Omental fat pad (tissue), 4 donors: ENCODE data around the gene GFRA1. TPM values are rescaled to one million over a fixed set of nuclear protein-coding genes. Genes with fewer than 3 reads are reported as not detected.

Experiments used
- ATAC-seq: fragments of 150-250 bp; one replicate; pipeline ENCODE4 v1.9.1; 2016; ENCODE audit warnings: mild to moderate bottlenecking, moderate library complexity; ENCODE audit not compliant: low FRiP score
- DNase-seq: peaks from one replicate; pipeline ENCODE4 v3.0.0-alpha.2; 2019; ENCODE audit warnings: low spot score
- total RNA-seq, 4 donors: library from RNA; depleted of rRNA; stranded (reverse); fragments of >200 nt; gene quantifications; one replicate each; pipeline ENCODE4 v1.1.0, GENCODE V29; 2016
- TF ChIP-seq, protein P1 (sequence below), 3 donors: fragments of 450-650 bp; IDR thresholded peaks; one replicate each; pipeline ENCODE4 v1.5.1; 2016 to 2017; ENCODE audit warnings: antibody characterized with exemption in 3 of 3, mild to moderate bottlenecking in 3 of 3, moderate library complexity in 2 of 3

The GFRA1 gene
- total RNA-seq, 4 donors from 2014 or later, result 35.2 to 142 (median 61.8) TPM

DNA sequence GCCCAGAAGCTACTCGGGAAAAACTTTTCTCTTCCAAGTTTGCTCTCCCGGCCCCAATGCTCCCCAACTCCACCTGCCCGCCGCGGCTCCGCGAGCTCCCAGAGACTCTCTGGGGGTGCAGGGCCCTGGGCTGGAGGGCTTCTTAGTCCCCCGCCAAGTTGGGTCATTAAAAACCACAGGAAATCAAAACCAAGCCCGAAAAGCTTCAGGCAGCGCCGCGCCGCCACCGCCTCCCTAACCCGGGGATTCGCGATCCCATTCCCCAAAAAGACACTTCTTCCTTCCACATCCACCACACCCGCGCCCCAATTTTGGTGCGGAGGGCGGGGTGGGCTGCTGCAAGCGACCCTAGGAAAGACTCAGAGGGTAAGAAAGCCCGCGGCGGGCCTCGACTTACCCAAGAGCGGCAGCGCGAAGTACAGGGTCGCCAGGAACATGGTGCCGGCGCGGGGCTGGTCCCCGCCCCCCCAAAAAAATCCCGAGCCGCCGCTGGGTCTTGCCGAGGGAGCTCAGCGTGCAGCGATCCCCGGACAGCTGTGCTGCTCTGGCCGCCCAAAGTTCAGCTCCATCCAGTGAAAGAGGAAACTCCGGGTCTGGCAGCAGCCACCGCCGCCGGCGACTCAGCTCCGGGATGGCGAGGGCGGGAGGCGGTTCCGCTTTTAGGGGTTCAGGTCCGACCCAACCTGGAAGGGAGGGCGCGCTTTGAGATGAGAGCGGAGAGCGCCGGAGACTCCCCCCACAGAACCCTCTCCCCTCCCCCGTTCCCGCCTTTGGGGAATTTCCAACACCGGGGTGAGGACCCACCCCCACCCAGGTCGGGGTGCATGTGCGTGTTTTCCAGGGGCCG lies 1.2 kb downstream of the GFRA1 start:
- ATAC-seq (peak; percentile 14), DNase-seq (no peak)
- TF ChIP-seq, protein P1, sequence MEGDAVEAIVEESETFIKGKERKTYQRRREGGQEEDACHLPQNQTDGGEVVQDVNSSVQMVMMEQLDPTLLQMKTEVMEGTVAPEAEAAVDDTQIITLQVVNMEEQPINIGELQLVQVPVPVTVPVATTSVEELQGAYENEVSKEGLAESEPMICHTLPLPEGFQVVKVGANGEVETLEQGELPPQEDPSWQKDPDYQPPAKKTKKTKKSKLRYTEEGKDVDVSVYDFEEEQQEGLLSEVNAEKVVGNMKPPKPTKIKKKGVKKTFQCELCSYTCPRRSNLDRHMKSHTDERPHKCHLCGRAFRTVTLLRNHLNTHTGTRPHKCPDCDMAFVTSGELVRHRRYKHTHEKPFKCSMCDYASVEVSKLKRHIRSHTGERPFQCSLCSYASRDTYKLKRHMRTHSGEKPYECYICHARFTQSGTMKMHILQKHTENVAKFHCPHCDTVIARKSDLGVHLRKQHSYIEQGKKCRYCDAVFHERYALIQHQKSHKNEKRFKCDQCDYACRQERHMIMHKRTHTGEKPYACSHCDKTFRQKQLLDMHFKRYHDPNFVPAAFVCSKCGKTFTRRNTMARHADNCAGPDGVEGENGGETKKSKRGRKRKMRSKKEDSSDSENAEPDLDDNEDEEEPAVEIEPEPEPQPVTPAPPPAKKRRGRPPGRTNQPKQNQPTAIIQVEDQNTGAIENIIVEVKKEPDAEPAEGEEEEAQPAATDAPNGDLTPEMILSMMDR (IDR thresholded peaks at IDR 0.05), result no peak

DNA sequence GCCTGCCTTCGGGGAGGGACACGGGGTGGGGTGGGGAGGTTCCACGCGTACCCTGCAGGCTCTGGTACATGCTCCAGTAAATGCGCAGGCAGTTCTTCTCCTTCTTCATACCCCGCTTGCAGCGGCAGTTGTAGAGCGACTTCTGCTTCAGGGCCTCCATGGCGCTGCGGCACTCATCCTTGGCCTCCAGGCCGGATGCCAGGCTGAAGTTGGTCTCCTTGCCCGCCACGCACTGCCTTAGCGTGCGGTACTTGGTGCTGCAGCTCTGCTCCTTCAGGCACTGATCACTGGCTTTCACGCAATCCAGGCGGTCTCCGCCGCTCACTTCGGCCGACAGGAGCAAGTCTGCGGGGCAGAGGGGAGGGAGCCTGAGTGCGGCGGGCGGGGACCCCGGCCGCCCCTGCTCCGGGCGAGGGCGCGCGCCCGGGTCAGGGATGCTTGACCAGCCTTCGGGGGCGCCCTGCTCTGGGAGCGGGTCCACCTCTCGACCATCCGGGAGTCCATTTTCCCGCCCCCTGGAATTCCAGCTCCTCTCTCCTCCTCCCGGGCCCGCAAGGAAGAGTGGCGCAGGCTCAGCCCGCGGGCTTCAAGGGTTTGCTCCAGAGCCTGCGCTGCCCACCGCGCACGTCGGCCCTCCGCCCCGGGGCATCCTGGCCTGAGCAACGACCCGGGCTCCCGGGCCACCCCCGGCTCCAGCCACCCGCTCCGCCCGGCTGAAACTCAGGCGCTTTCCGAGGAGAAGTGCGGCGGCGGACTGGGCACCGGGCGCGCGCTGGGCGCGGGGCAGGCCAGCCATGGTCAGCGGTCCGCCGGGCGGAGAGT lies 2.0 kb downstream of the GFRA1 start:
- TF ChIP-seq, protein P1 (IDR thresholded peaks at IDR 0.05), result no peak
- ATAC-seq (no peak), DNase-seq (no peak)

DNA sequence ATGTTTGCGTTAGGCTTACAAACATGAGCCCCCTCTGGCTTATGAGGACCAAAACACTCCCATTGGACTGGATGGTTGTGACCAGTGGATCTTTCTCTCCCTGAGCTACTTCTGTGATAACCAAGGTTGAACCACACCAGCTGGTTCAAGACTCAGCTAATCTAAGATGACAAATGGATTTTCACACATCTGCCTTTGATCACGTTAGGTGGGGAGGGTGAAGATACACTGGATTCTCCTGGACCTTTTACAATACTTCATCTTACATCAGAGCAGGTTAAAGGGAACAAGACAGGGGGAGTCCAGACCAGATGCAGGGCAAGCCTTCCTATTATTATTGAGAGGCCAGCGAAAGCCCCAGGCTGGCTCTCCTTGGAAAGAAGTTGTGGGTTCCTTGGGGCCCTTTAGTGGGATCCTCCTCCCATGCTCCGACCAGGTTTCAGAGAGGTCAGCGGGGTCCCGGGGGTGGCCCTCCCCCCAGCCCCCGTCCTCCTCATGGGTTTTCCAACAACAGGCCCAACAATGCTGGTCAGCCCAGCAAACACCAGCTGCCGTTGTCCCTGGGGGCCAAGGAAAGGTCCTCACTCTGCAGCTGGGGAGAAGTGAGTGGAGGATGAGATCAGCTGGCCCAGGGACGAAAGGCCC lies 2.8 kb downstream of the GFRA1 start:
- ATAC-seq, result no peak
- no peak for DNase-seq
- TF ChIP-seq, protein P1 (IDR thresholded peaks at IDR 0.05), result no peak

DNA sequence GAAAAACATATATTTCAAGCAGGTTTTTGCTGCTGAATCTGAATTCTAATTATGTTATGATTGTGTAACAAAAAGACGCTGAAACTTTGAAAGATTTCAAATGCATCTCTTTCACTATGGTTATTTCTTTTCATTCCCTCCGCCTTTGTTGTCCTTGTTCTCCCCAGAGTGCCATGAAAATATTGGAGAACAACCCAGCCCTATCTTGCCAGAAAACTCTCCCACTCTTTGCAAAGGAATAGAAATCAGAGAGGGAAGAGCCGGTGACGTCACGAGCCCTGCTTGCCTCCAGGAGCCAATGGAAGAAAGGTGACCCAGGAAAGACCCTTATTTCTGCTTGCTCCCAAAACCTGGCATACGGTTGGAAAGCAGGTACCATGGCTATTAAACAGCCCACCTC lies 3.4 kb downstream of the GFRA1 start:
- DNase-seq (no peak), ATAC-seq (no peak)
- TF ChIP-seq, protein P1 (IDR thresholded peaks at IDR 0.05), result no peak

DNA sequence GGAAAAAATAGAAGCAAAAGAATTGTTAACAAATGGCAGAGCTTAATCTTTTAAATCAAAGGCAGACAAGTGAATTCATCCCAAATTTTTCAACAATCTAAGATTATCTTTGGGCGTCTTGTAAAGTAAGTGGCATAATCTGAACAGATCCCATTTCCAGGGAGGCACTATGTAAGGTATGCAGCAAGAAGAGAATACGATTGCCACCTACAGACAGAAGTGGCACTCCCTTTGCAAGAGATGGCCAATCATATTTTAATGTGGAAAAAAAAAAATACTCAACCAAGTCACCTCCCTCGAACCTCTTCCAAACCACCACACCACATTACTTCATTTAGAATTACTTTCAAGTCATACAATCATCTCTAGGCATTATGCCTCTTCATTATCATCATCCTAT lies 4.0 kb downstream of the GFRA1 start:
- ATAC-seq, result no peak
- DNase-seq, result no peak
- TF ChIP-seq, protein P1 (IDR thresholded peaks at IDR 0.05), result no peak

DNA sequence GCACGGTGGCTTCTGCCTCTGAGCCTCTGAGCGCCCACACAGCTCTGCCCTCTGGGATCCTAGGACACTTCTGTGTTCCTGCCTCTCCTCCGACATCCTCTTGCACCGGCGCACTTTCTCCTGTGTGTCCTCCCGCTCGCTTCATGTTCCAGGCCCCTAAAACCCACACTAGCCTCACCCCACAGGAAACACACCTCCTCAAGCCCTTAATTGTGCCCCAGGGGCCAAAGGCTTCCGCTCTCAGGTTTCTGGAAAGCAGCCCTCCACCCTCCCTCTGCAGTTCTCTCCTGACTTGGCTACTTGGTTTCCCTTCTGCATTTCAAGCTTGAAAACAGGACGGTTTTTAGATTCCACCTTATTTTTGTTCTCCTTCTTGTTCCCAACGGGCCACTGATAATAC lies 7.3 kb downstream of the GFRA1 start:
- no peak for DNase-seq
- ATAC-seq, result no peak
- TF ChIP-seq, protein P1 (IDR thresholded peaks at IDR 0.05), result no peak
